A673 (cell line): Measurements from ENCODE around the gene EIPR1.

Experiments
- CTCF ChIP-seq: fragments of 300-800, 200-600 bp; sonication (generic); conservative IDR thresholded peaks from 2 replicates; pipeline ENCODE4 v1.5.1; 2017; ENCODE audit warnings: low read depth, mild to moderate bottlenecking, antibody characterized with exemption, low read length, moderate library complexity, mixed read lengths
- EZH2 ChIP-seq: fragments of 200-600 bp; sonication (generic); IDR thresholded peaks from 2 replicates; pipeline ENCODE4 v1.6.1; 2017; ENCODE audit warnings: borderline replicate concordance, low read depth, mild to moderate bottlenecking, mixed read lengths, antibody characterized with exemption, low read length; ENCODE audit not compliant: poor library complexity, severe bottlenecking

GRCh38 chr2:3289526-3289925 lies 88.1 kb downstream of the EIPR1 start:
- TF ChIP-seq CTCF (no peak), EZH2 (no peak)
